Right lobe of liver (tissue), 4 donors: ENCODE data around the gene PLEKHA5.

Experiments used
- CTCF ChIP-seq, 4 donors: fragments of 200-600 bp in 3 of 4; fragments of 450-650 bp in 1 of 4; IDR thresholded peaks; one replicate each; pipeline versions ENCODE4 v1.5.1 to v1.8.0; 2016 to 2022; ENCODE audit warnings: antibody characterized with exemption in 4 of 4, mild to moderate bottlenecking in 2 of 4
- POLR2A ChIP-seq: fragments of 450-650 bp; IDR thresholded peaks from one replicate; pipeline ENCODE4 v1.6.1; 2017; ENCODE audit warnings: antibody characterized with exemption, mild to moderate bottlenecking
- donor health status: DM: no; HTN: no; CAD: no.
- donor health status: DM: no; HTN: no; CAD: no.
- donor health status: DM: no; HTN: yes; CAD: no.

- no peak for TF ChIP-seq CTCF (IDR thresholded peaks at IDR 0.05)
- no peak for TF ChIP-seq POLR2A
Measured at GRCh38 chr12:19150273-19150900, 20.9 kb downstream of the PLEKHA5 start.
